NCI-H526 (cell line): ENCODE measurements around the gene CAD.
"Not testable (repeated sequence)": the region's sequence is repeated elsewhere in the genome, so short reads cannot be mapped to it uniquely, and the experiment has no call there.

Experiments used
- DNase-seq, 2 experiments: peaks; one replicate each; lab custom pipeline; 2025; lab: John Stamatoyannopoulos, UW

Gene CAD

GRCh38 chr2:27256855-27257454 lies 39.8 kb downstream of the CAD start:
- DNase-seq, result no peak

GRCh38 chr2:27258051-27258450 lies 40.9 kb downstream of the CAD start:
- no peak for DNase-seq

- DNase-seq, result no peak
These were observed 44.2 kb downstream of the CAD start for GRCh38 chr2:27261241-27261925.

- DNase-seq, result no peak
These were observed 44.7 kb downstream of the CAD start for GRCh38 chr2:27261926-27262298.

- DNase-seq, result peak in 1 of 2 experiments; percentile 68
These were observed 45.5 kb downstream of the CAD start, which contains the start of gene SLC30A3 for GRCh38 chr2:27262379-27263286. Gene SLC30A3, minus strand, starts transcription at chr2:27263047. Its CDS starts 141 bp downstream, at chr2:27262906.

- DNase-seq, result peak; percentile 16 to 58
These were observed 46.4 kb downstream of the CAD start for GRCh38 chr2:27263287-27264252.

- DNase-seq, result peak in 1 of 2 experiments; percentile 52
These were observed 47.1 kb downstream of the CAD start for GRCh38 chr2:27264253-27264752.

GRCh38 chr2:27264753-27265535 lies 47.8 kb downstream of the CAD start:
- DNase-seq, result peak; percentile 26 to 83

GRCh38 chr2:27265536-27265870 lies 48.3 kb downstream of the CAD start:
- no peak for DNase-seq

- not testable (repeated sequence) for DNase-seq
These were observed 51.1 kb downstream of the CAD start for GRCh38 chr2:27268296-27268695.

GRCh38 chr2:27270131-27270530 lies 53.0 kb downstream of the CAD start:
- no peak for DNase-seq

GRCh38 chr2:27270670-27271069 lies 53.5 kb downstream of the CAD start:
- DNase-seq, result no peak

- no peak for DNase-seq
These were observed 54.6 kb downstream of the CAD start for GRCh38 chr2:27271631-27272340.

GRCh38 chr2:27272537-27273522 lies 55.7 kb downstream of the CAD start:
- DNase-seq, result not testable (repeated sequence)

- no peak for DNase-seq
These were observed 58.3 kb downstream of the CAD start, which contains the start of gene DNAJC5G for GRCh38 chr2:27275211-27276150. Gene DNAJC5G, plus strand, starts transcription at chr2:27275433. Its CDS starts 1,296 bp downstream, at chr2:27276729.

- no peak for DNase-seq
These were observed 60.8 kb downstream of the CAD start for GRCh38 chr2:27278010-27278409.

- DNase-seq, result no peak
These were observed 63.7 kb downstream of the CAD start for GRCh38 chr2:27280826-27281225.
